Fibroblast of lung (primary cell): ENCODE data around the gene HS3ST3B1.

ENCODE experiments used
- EZH2 ChIP-seq: IDR thresholded peaks from 2 replicates; pipeline ENCODE4 v1.5.1; 2012; ENCODE audit warnings: low read length, control low read depth, mild to moderate bottlenecking; ENCODE audit errors: missing control alignments
- TF ChIP-seq, protein P1 (sequence below), 2 donors: IDR thresholded peaks in 1 of 2; conservative IDR thresholded peaks in 1 of 2; 1 replicate in 1 of 2; 2 replicates in 1 of 2; pipeline ENCODE4 v1.5.1; 2011 to 2012; ENCODE audit warnings: low read length in 2 of 2, control low read depth in 1 of 2, inconsistent platforms in 1 of 2, low read depth in 1 of 2, mild to moderate bottlenecking in 1 of 2

DNA sequence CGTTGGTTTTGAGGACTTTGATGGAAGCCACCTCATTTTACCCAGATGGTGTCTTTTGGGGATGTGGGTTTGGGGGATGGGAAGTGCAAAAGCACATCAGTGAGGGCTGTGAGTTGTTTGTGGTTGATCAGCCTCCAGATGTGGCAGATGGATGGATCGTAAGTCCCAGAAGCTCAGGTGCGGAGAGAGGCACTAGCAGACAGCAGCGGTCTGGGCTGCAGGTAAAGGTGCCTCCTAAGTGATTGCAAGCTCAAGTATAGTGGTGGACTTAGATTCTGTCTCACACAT, 18.0 kb downstream of the HS3ST3B1 start:
- TF ChIP-seq, protein P1, sequence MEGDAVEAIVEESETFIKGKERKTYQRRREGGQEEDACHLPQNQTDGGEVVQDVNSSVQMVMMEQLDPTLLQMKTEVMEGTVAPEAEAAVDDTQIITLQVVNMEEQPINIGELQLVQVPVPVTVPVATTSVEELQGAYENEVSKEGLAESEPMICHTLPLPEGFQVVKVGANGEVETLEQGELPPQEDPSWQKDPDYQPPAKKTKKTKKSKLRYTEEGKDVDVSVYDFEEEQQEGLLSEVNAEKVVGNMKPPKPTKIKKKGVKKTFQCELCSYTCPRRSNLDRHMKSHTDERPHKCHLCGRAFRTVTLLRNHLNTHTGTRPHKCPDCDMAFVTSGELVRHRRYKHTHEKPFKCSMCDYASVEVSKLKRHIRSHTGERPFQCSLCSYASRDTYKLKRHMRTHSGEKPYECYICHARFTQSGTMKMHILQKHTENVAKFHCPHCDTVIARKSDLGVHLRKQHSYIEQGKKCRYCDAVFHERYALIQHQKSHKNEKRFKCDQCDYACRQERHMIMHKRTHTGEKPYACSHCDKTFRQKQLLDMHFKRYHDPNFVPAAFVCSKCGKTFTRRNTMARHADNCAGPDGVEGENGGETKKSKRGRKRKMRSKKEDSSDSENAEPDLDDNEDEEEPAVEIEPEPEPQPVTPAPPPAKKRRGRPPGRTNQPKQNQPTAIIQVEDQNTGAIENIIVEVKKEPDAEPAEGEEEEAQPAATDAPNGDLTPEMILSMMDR (conservative IDR thresholded peaks at IDR 0.05 in 1 of 2, IDR thresholded peaks at IDR 0.05 in 1 of 2; ENCODE audit: low read depth in 1 of 2, low read length in 2 of 2) = no peak
- no peak for TF ChIP-seq EZH2
